HEK293T (cell line): ENCODE results near the gene CLDN6.

Source experiments
- ARNT ChIP-seq: fragments of 450-650 bp; IDR thresholded peaks from 2 replicates; pipeline ENCODE4 v1.6.1; 2017; ENCODE audit warnings: mild to moderate bottlenecking
- BHLHE40 ChIP-seq: fragments of 450-650 bp; IDR thresholded peaks from 2 replicates; pipeline ENCODE4 v1.6.1; 2016; ENCODE audit warnings: mild to moderate bottlenecking, moderate library complexity, borderline replicate concordance
- ELF4 ChIP-seq: fragments of 450-650 bp; IDR thresholded peaks from 2 replicates; pipeline ENCODE4 v1.6.1; 2017; ENCODE audit warnings: antibody characterized with exemption
- FOXA1 ChIP-seq: fragments of 450-650 bp; IDR thresholded peaks from 2 replicates; pipeline ENCODE4 v1.6.1; 2016; ENCODE audit warnings: mild to moderate bottlenecking
- FOXK2 ChIP-seq: fragments of 450-650 bp; IDR thresholded peaks from 2 replicates; pipeline ENCODE4 v1.6.1; 2016; ENCODE audit warnings: mild to moderate bottlenecking
- FOXM1 ChIP-seq: fragments of 450-650 bp; IDR thresholded peaks from 2 replicates; pipeline ENCODE4 v1.6.1; 2017; ENCODE audit warnings: mild to moderate bottlenecking, borderline replicate concordance
- NFRKB ChIP-seq: fragments of 450-650 bp; IDR thresholded peaks from 2 replicates; pipeline ENCODE4 v1.6.1; 2016; ENCODE audit warnings: mild to moderate bottlenecking, moderate library complexity
- SP1 ChIP-seq: fragments of 450-650 bp; IDR thresholded peaks from 2 replicates; pipeline ENCODE4 v1.6.1; 2017
- SUZ12 ChIP-seq: fragments of 450-650 bp; IDR thresholded peaks from 2 replicates; pipeline ENCODE4 v1.6.1; 2016; ENCODE audit warnings: mild to moderate bottlenecking
- TARDBP ChIP-seq: fragments of 450-650 bp; IDR thresholded peaks from 2 replicates; pipeline ENCODE4 v1.6.1; 2016
- ZNF384 ChIP-seq: fragments of 450-650 bp; IDR thresholded peaks from 2 replicates; pipeline ENCODE4 v1.6.1; 2016

DNA sequence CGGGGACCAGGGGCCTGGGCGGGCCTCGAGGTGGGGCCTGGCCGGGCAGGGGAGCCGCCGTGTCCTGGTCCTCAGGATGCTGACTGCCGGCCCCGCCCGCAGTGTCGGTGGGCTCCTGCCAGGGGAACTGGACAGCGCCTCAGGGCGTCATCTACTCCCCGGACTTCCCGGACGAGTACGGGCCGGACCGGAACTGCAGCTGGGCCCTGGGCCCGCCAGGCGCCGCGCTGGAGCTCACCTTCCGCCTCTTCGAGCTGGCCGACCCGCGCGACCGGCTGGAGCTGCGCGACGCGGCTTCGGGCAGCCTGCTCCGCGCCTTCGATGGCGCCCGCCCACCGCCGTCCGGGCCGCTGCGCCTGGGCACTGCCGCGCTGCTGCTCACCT, 51.2 kb downstream of the CLDN6 start:
- TF ChIP-seq TARDBP = no peak
- no peak for TF ChIP-seq SP1
- no peak for TF ChIP-seq BHLHE40
- TF ChIP-seq FOXK2 = no peak
- no peak for TF ChIP-seq FOXA1
- TF ChIP-seq FOXM1 = no peak
- no peak for TF ChIP-seq ELF4
- no peak for TF ChIP-seq SUZ12
- no peak for TF ChIP-seq ARNT
- no peak for TF ChIP-seq ZNF384
- no peak for TF ChIP-seq NFRKB
